Stimulated activated CD4-positive, alpha-beta T cell treated with anti-CD3 and anti-CD28 coated beads, Interleukin-4, amount 100 ng/mL, for 24 hours (primary cell): ENCODE results near the gene SDSL.

Experiments used
- DNase-seq: peaks from one replicate; pipeline ENCODE4 v3.0.0-alpha.2; 2020

The SDSL gene

GRCh38 chr12:113422886-113423669 lies 898 bp downstream of the SDSL start:
- DNase-seq: no peak

- no peak for DNase-seq
These were observed 2.3 kb downstream of the SDSL start for GRCh38 chr12:113424456-113424855.

GRCh38 chr12:113424915-113425823 lies 3.0 kb downstream of the SDSL start:
- peak; percentile 58 for DNase-seq

GRCh38 chr12:113425960-113426453 lies 3.8 kb downstream of the SDSL start:
- DNase-seq: no peak

- no peak for DNase-seq
These were observed 5.7 kb downstream of the SDSL start for GRCh38 chr12:113427882-113428281.

GRCh38 chr12:113428482-113428881 lies 6.3 kb downstream of the SDSL start:
- DNase-seq: no peak

GRCh38 chr12:113432986-113433385 lies 10.8 kb downstream of the SDSL start:
- DNase-seq: no peak

- DNase-seq: no peak
These were observed 13.2 kb downstream of the SDSL start for GRCh38 chr12:113435367-113435766.

GRCh38 chr12:113436586-113436985 lies 14.4 kb downstream of the SDSL start:
- DNase-seq: no peak

- no peak for DNase-seq
These were observed 15.0 kb downstream of the SDSL start for GRCh38 chr12:113436993-113437728.

GRCh38 chr12:113437729-113438100 lies 15.5 kb downstream of the SDSL start:
- DNase-seq: no peak

GRCh38 chr12:113438523-113439300 lies 16.5 kb downstream of the SDSL start:
- DNase-seq: no peak

GRCh38 chr12:113439301-113439597 lies 17.1 kb downstream of the SDSL start:
- DNase-seq: no peak

GRCh38 chr12:113439606-113440030 lies 17.4 kb downstream of the SDSL start:
- DNase-seq: no peak

GRCh38 chr12:113440336-113440735 lies 18.2 kb downstream of the SDSL start:
- DNase-seq: no peak

- no peak for DNase-seq
These were observed 19.0 kb downstream of the SDSL start for GRCh38 chr12:113440947-113441782.

- DNase-seq: no peak
These were observed 20.9 kb downstream of the SDSL start for GRCh38 chr12:113443030-113443539.

GRCh38 chr12:113445544-113446171 lies 23.5 kb downstream of the SDSL start:
- DNase-seq: no peak

GRCh38 chr12:113448873-113449272 lies 26.7 kb downstream of the SDSL start:
- no peak for DNase-seq

- DNase-seq: no peak
These were observed 27.1 kb downstream of the SDSL start for GRCh38 chr12:113449299-113449698.

- no peak for DNase-seq
These were observed 27.7 kb downstream of the SDSL start for GRCh38 chr12:113449839-113450238.
